ENCODE measurements around the gene FOXO6. TPM values are rescaled to one million over a fixed set of nuclear protein-coding genes. Genes with fewer than 3 reads are reported as not detected.
A peak's percentile ranks its signal among the peaks of the same experiment; 100 is the strongest.

The FOXO6 gene
- total RNA-seq, 3 donors from 2014 or later, result 0.98 to 1.3 TPM; not detected in 1

DNA sequence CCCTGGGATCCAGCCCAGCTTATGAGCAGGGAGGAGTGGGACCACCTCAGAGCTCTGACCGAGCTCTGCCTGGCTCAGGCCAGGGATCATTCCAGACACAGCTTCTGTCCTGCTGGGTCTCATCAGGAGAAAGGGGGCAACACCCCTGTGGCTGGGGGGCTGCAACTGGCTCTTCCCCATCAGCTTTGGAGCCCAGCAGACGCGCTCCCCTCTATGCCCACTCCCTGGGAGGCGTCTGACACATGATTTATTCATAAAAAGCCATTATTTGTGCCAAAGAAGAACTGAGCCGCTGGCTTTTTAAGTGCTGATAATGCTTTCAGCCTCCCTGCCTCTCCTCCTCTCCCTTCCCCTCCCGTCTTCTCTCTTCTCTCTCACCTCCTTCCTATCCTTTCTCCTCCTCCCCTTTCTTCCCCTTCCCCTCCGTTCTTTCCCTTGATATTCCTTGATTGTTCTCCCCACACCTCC, 25.0 kb downstream of the FOXO6 start:
- H3K27ac ChIP-seq, result peak overlapping the region; percentile 19 to 37

GRCh38 chr1:41387667-41388091, 26.4 kb downstream of the FOXO6 start:
- intact Hi-C loops (cut with DNase I; ENCODE audit: low total_unique reads), result no loop called here
- Histone ChIP-seq H3K4me1 (peaks cover 0 to 6% of the 10 kb centered on the region in 2 donors), H3K27ac (peak overlapping the region; percentile 60 to 65), H3K4me3 (no peak overlapping the region), H3K36me3 (no peaks in the 10 kb centered on the region), H3K9me3 (no peaks in the 10 kb centered on the region), H3K27me3 (no peaks in the 10 kb centered on the region)
- peak in 2 of 3 donors; percentile 51 to 60 for TF ChIP-seq POLR2AphosphoS5 (IDR thresholded peaks at IDR 0.05)
- TF ChIP-seq, protein P1, sequence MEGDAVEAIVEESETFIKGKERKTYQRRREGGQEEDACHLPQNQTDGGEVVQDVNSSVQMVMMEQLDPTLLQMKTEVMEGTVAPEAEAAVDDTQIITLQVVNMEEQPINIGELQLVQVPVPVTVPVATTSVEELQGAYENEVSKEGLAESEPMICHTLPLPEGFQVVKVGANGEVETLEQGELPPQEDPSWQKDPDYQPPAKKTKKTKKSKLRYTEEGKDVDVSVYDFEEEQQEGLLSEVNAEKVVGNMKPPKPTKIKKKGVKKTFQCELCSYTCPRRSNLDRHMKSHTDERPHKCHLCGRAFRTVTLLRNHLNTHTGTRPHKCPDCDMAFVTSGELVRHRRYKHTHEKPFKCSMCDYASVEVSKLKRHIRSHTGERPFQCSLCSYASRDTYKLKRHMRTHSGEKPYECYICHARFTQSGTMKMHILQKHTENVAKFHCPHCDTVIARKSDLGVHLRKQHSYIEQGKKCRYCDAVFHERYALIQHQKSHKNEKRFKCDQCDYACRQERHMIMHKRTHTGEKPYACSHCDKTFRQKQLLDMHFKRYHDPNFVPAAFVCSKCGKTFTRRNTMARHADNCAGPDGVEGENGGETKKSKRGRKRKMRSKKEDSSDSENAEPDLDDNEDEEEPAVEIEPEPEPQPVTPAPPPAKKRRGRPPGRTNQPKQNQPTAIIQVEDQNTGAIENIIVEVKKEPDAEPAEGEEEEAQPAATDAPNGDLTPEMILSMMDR (IDR thresholded peaks at IDR 0.05), result no peak
- peak; percentile 83 to 91 for DNase-seq (ENCODE audit: low spot score in 2 of 2)

More for the DNA sequence above, 25.0 kb downstream of the FOXO6 start:
- no peak for DNase-seq (ENCODE audit: low spot score in 2 of 2)
- no peaks in the 10 kb centered on the region for H3K27me3 ChIP-seq
- H3K9me3 ChIP-seq, result no peaks in the 10 kb centered on the region
- TF ChIP-seq POLR2AphosphoS5 (IDR thresholded peaks at IDR 0.05) (no peak), POLR2A (IDR thresholded peaks at IDR 0.05) (no peak)
- TF ChIP-seq, protein P1 (IDR thresholded peaks at IDR 0.05), result no peak
- intact Hi-C loops (cut with DNase I; ENCODE audit: low total_unique reads), result no loop called here
- H3K4me3 ChIP-seq, result no peak overlapping the region
- peaks cover 0 to 6% of the 10 kb centered on the region in 2 donors for H3K4me1 ChIP-seq
- H3K36me3 ChIP-seq, result no peaks in the 10 kb centered on the region

- Histone ChIP-seq H3K9me3 (no peaks in the 10 kb centered on the region), H3K4me1 (peaks cover 0 to 6% of the 10 kb centered on the region in 2 donors), H3K27me3 (no peaks in the 10 kb centered on the region), H3K36me3 (no peaks in the 10 kb centered on the region), H3K4me3 (no peak overlapping the region), H3K27ac (peak overlapping the region; percentile 60 to 65)
- no peak for DNase-seq (ENCODE audit: low spot score in 2 of 2)
- no peak for TF ChIP-seq POLR2A (IDR thresholded peaks at IDR 0.05)
- TF ChIP-seq, protein P1 (IDR thresholded peaks at IDR 0.05), result no peak
- TF ChIP-seq POLR2AphosphoS5 (IDR thresholded peaks at IDR 0.05), result no peak
- intact Hi-C loops (cut with DNase I; ENCODE audit: low total_unique reads), result no loop called here
These were observed 27.3 kb downstream of the FOXO6 start for GRCh38 chr1:41388510-41388909.

DNA sequence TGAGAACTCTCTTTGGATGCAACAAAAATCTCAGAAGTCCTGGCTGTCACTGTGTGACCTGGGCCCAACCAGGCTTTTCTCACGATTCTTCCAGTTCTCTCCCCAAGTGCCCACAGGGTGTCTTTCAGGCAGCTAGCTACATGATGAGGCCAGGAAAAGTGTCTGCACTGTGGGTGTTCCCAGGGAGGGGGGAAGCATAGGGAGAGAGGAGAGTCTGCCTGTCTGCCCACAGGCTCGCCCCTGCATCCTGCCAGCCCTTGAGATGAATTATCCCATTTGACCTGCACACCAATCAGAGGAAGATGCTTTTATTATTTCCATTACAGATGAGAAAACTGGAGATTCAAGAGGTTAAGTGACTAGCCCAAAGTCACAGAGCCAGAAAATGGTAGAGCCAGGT, 27.8 kb downstream of the FOXO6 start:
- H3K9me3 ChIP-seq, result no peaks in the 10 kb centered on the region
- H3K4me1 ChIP-seq, result peaks cover 0 to 6% of the 10 kb centered on the region in 2 donors
- no peaks in the 10 kb centered on the region for H3K27me3 ChIP-seq
- intact Hi-C loops (cut with DNase I; ENCODE audit: low total_unique reads), result no loop called here
- DNase-seq (ENCODE audit: low spot score in 2 of 2), result no peak
- no peak overlapping the region for H3K4me3 ChIP-seq
- H3K27ac ChIP-seq, result no peak overlapping the region
- TF ChIP-seq POLR2A (IDR thresholded peaks at IDR 0.05), result no peak
- TF ChIP-seq, protein P1 (IDR thresholded peaks at IDR 0.05), result no peak
- TF ChIP-seq POLR2AphosphoS5 (IDR thresholded peaks at IDR 0.05), result no peak
- no peaks in the 10 kb centered on the region for H3K36me3 ChIP-seq

DNA sequence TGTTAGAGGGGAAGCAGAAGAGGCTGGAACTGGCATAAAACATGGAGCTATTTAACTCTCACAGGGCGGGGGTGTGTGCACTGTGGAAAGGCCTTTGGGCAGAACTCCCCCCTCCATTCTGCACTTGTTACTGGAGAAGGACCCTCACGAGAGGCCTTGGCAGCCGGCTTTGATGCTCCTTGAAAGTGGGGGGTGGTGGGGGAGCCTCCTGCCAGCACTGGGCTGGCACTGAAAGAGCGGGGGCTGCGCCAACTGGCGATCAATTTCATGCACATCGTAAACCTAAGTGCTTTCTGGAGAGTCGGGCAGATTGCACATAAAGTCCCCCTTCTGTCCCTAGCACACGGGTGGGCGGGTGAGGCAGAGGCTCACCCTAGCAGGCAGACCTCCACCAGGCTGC, 28.9 kb downstream of the FOXO6 start:
- peaks cover 0 to 6% of the 10 kb centered on the region in 2 donors for H3K4me1 ChIP-seq
- H3K27ac ChIP-seq, result no peak overlapping the region
- peaks cover 0 to 3% of the 10 kb centered on the region in 2 donors for H3K27me3 ChIP-seq
- H3K4me3 ChIP-seq, result no peak overlapping the region
- H3K9me3 ChIP-seq, result no peaks in the 10 kb centered on the region
- DNase-seq (ENCODE audit: low spot score in 2 of 2), result no peak
- TF ChIP-seq POLR2A (IDR thresholded peaks at IDR 0.05) (no peak), POLR2AphosphoS5 (IDR thresholded peaks at IDR 0.05) (no peak)
- TF ChIP-seq, protein P1 (IDR thresholded peaks at IDR 0.05), result no peak
- H3K36me3 ChIP-seq, result no peaks in the 10 kb centered on the region
- intact Hi-C loops (cut with DNase I; ENCODE audit: low total_unique reads), result no loop called here
